Measurements from ENCODE around the gene LPAR2. TPM values are rescaled to one million over a fixed set of nuclear protein-coding genes. Genes with fewer than 3 reads are reported as not detected.

LPAR2 gene
- total and polyA plus RNA-seq, 10 of the 15 experiments (the other 5 are each of a cell fraction or from before 2014, with no cell fraction given): 0.98 to 23.8 (median 10.2) TPM

GRCh38 chr19:19668230-19669012, 40.4 kb upstream of the LPAR2 start, which contains the start of gene ZNF101 (continued):
- TF ChIP-seq IRF5 (IDR thresholded peaks at IDR 0.05; ENCODE audit: borderline replicate concordance) (no peak), ZBTB4 (CRISPR knock-in tag; IDR thresholded peaks at IDR 0.05) (no peak), HCFC1 (IDR thresholded peaks at IDR 0.05; ENCODE audit: low read length) (no peak), E2F8 (IDR thresholded peaks at IDR 0.05; ENCODE audit: low read depth, partially characterized antibody) (peak; percentile 60), HDAC2 (IDR thresholded peaks at IDR 0.05) (no peak), E2F4 (IDR thresholded peaks at IDR 0.05; ENCODE audit: low read depth, low read length) (peak; percentile 81), REST (IDR thresholded peaks at IDR 0.05; ENCODE audit: low read depth, low read length) (no peak), CHD1 (IDR thresholded peaks at IDR 0.05; ENCODE audit: low read depth, low read length) (peak; percentile 70; the same call in 1 of the 2 replicates), FOXM1 (IDR thresholded peaks at IDR 0.05; ENCODE audit: low read depth, low read length) (peak; percentile 34; the same call in 1 of the 2 replicates), MTA2 (IDR thresholded peaks at IDR 0.05; ENCODE audit: low read depth) (peak; percentile 81), ZBTB40 (IDR thresholded peaks at IDR 0.05; ENCODE audit: borderline replicate concordance) (peak; percentile 86)

Measured in GM12878 (cell line).